DMS153 treated with DMSO at 0.1 percent for 48 hours (cell line): ENCODE data around the gene MINAR1.
"Not testable (repeated sequence)": the region's sequence is repeated elsewhere in the genome, so short reads cannot be mapped to it uniquely, and the experiment has no call there.

Experiments used
- DNase-seq: peaks from one replicate; lab custom pipeline; 2025; ENCODE audit not compliant: unreplicated experiment; lab: John Stamatoyannopoulos, UW

MINAR1 gene, protein sequence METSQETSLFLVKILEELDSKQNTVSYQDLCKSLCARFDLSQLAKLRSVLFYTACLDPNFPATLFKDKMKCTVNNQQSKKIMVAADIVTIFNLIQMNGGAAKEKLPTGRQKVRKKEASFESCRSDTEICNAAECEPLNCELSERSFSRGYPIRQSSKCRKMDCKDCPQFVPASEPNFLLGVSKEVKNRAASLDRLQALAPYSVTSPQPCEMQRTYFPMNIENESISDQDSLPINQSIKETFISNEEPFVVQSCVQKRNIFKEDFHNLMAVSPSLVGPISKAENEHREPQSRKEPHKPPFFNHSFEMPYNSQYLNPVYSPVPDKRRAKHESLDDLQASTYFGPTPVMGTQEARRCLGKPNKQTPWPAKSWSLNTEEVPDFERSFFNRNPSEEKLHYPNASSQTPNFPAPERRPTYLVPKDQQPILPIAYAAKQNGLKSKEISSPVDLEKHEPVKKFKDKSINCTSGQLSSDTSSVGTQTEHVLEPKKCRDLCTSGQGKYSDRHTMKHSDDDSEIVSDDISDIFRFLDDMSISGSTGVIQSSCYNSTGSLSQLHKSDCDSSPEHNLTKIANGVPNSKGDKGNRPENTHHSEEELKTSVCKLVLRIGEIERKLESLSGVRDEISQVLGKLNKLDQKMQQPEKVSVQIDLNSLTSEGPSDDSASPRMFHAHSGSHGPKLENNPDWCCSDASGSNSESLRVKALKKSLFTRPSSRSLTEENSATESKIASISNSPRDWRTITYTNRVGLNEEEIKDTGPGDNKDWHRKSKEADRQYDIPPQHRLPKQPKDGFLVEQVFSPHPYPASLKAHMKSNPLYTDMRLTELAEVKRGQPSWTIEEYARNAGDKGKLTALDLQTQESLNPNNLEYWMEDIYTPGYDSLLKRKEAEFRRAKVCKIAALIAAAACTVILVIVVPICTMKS

DNA sequence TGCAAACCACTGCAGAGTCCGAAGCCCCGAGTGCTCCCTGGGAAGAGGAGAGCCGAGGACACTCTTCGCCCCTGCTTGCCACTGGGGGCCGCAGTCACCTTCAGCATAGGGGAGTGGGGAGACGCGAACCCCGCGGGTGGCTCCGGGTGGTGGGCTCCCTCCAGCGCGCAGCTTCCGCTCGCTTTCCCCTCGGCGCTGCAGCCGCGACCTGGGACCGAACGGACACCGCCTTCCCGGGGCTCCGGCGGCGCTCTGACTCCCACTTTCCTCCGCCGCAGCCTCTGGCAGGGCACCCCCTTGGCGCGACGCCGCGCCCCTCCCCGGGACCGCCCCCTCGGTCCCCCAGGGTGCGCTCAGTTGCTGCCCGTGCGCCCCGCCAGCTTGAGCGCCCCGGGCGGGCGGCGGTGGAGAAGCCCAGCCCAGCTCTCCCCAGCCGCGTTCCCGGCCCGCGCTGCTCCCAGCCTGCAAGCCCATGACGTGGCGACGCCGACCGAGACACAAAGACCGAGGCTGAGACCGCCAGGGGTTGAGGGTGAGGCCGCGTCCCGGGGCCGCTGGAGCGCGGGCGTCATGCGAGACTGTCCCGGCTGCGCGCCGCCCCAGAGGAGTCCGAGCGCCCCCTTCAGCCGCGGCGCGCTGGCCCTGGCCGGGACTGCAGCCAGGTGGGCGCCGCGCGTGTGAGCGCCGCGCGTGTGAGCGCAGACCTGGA lies at the start of gene MINAR1:
Gene MINAR1, plus strand, starts transcription at position 701 of the 709 bp plus-strand sequence. CDS start 23,812 bp downstream, outside the sequence.
- DNase-seq: no peak

DNA sequence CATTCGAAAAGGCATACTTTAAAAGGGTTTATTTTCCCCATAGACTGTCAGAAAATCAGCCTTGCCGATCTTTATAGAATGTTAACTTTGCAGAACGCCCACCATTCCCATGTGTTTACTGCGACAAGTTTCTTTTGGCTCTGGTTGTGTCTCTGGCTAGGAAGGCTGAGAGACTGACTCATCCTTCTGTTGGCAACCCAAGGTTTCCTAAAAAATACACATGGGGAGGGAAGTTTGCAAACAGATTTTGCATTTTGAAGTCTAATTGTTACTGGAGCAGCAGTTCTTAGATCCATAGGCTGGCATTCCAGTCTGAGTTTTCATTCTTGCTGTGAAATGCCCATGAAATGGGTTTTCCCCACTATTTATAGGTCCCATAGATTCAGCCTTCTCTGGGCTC lies 37.9 kb upstream of the MINAR1 start:
- DNase-seq: no peak

DNA sequence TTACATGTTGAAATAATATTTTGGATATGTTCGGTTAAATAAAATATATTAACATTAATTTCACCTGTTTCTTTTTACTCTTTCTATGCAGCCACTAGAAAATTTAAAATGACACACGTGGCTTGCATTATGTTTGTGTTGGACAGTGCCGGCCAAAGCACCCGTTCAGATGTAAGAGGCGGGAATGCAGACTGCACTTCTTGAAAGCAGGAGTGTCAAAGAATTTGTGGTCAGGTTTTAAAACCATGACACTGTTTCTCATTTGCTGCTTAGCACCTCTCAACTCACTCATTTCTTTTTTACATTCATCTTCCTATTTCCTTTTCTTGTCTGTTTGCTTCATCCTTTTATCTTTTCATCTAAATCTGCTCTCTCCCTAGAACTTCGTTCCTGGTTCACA lies 35.3 kb upstream of the MINAR1 start:
- no peak for DNase-seq

DNA sequence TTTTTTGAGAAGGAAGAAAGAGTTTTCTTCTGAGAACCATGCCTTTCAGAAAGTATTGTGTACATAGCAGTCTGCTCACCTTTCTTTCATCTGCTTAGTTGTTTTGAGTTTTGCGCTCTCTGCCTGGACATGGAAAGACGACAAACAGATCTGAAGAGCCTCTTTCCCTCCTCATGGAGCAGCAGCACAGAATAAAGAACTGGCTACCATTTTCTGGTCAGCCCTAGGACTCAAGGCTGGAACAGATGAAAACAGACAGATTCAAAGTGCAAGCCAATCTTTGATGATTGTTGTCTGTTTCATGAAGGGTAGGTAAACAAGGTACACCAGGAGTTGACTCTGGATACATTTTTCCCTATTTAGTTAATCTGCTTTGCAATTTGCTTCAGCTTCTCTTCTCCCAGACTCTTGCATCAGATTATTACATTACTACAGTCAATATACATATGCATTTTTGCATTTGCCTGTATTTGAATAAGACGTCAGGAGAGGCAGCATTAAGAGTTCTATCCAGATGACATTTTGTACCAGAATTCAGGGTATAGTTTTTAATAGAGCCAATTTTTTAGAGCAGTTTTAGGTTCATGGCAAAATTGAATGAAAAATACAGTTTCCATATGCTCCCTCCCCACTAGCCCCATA lies 34.7 kb upstream of the MINAR1 start:
- DNase-seq: no peak

DNA sequence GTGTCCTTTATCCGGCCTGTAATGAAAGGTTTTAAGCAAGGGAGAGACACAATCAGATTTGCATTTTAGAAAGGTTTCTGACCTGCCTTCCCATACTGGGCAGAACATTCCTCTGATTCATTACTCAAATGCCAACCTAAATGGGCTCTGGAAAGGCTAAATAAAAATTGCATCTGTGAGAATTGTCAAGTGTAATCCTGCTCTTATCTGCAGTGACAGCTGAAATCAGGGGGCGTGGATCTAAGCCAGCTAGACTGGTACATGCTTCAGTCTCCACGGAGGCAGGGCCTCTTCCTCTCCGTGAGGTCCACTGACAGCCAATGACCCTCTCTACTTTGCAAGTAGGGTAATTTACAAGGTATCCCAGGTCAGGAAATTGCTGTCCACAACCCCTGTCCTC lies 32.5 kb upstream of the MINAR1 start:
- no peak for DNase-seq

GRCh38 chr15:79400650-79401049 lies 31.5 kb upstream of the MINAR1 start:
- DNase-seq: no peak

DNA sequence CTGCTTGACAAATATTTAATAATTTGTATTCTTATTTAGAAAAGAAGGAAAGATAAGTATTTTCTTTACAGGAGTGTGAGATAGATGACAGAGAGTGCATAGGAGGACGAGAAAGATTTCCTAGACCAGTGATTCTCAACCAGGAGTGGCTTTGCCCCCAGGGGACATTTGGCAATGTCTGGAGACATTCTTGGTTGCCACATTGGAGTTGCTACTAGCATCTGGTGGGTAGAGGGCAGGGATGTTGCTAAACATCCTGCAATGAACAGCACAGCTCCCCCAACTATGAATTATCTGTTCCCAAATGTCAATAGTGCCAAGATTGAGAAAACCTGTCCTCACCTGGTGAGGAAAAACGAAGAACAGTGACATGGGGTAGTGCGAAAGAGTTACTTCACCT lies 30.8 kb upstream of the MINAR1 start:
- no peak for DNase-seq

GRCh38 chr15:79402136-79402535 lies 30.0 kb upstream of the MINAR1 start:
- DNase-seq: no peak

- DNase-seq: no peak
Measured at GRCh38 chr15:79403501-79403900, 28.6 kb upstream of the MINAR1 start.

GRCh38 chr15:79406210-79406609 lies 25.9 kb upstream of the MINAR1 start:
- no peak for DNase-seq

GRCh38 chr15:79408041-79408440 lies 24.1 kb upstream of the MINAR1 start:
- DNase-seq: no peak

DNA sequence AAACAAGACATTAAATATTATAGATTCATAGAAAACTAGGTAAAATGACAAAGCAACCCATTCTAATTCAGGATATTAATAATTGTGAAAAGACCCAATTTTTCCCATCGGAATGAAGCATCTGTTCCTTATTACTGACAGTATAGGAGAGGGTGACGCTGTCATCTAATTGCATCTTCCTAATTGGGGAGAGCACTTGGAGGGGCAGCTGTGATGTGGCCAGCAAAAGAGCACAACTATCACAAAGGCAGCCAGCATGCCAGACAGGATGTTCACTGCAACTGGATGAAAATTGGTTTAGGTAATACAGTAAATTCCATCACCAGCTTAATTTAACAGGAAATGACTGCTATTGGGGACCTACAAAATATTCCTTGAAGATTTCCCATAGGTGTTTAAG lies 21.9 kb upstream of the MINAR1 start:
- no peak for DNase-seq

- no peak for DNase-seq
Measured at GRCh38 chr15:79412010-79412409, 20.1 kb upstream of the MINAR1 start.

- no peak for DNase-seq
Measured at GRCh38 chr15:79412429-79412828, 19.7 kb upstream of the MINAR1 start.

DNA sequence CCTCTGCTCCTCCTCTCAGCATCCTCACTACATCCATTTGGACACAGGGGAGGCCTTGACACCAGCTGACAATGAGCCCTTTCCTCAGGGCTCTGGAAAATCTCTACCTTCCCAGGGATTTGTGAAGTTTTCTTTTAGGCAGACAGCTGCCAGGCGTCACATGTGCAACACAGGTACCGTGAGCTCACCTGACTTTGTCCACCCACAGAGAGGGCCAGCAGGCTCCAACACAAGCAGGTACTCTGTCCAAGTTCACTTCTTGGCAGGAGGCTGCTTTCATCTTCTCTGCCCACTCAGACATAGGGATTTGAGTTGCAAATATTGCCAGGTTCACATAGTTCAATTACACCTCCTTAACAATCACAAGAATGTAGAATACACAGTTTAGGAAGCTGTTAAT lies 15.3 kb upstream of the MINAR1 start:
- no peak for DNase-seq

DNA sequence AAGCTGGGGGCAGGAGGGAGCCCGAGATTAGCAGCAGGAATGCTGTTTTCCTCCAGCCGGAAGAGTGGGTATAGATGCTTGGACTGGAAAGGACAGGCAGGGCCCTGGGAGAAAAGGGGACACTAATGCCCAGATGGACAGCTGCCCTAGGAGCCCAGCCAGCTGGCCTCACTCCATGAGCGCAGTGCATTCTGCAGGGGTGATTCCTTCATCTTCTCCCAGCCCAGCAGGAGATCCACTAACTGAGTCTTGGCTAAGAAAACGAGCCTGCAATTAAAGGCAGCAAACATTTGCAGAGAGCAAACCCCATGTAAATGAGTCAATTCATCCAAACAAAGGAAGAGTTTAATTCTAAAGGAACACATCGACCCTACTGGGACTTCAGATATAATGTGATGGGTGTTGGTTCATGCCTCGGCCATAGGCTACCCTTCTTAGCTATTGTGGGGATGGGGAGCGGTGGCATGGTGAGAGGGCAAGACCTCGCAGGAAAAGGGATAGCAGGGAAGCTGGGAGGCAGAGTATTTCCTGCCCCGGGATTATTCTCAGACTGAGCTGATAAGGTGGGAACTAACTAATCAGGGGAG lies 13.3 kb upstream of the MINAR1 start:
- DNase-seq: no peak

- DNase-seq: no peak
Measured at GRCh38 chr15:79425591-79426295, 6.4 kb upstream of the MINAR1 start.

DNA sequence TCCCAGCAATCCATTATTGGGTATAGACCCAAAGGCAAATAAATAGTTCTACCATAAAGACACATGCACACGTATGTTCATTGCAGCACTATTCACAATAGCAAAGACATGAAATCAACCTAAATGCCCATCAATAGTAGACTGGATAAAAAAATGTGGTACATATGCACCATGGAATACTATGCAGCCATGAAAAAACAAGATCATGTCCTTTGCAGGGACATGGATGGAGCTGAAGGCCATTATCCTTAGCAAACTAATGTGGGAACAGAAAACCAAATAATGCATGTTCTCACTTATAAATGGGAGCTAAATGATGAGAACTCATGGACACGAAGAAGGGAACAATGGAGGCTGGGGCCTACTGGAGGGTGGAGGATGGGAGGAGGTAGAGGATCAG lies 5.2 kb upstream of the MINAR1 start:
- not testable (repeated sequence) for DNase-seq

- DNase-seq: no peak
Measured at GRCh38 chr15:79427781-79428598, 4.1 kb upstream of the MINAR1 start.
